Right atrium auricular region (tissue), 2 donors: ENCODE data around the gene CHMP2B. TPM values are rescaled to one million over a fixed set of nuclear protein-coding genes. Genes with fewer than 3 reads are reported as not detected.

ENCODE experiments used
- DNase-seq: peaks from one replicate; pipeline ENCODE4 v3.0.0-alpha.2; 2019; ENCODE audit warnings: low spot score
- H3K27ac ChIP-seq, 2 donors: fragments of 200-600 bp; sonication (generic); 1 replicate in 1 of 2; 2 replicates in 1 of 2; pipeline ENCODE4 v1.5.1; 2016 to 2019
- H3K27me3 ChIP-seq, 2 donors: fragments of 200-600 bp; sonication (generic); one replicate each; pipeline versions ENCODE4 v1.5.1 to v1.6.0; 2017 to 2019
- H3K36me3 ChIP-seq: fragments of 200-600 bp; sonication (generic); one replicate; pipeline ENCODE4 v1.5.1; 2016
- H3K4me1 ChIP-seq, 2 donors: fragments of 200-600 bp; sonication (generic); one replicate each; pipeline versions ENCODE4 v1.5.1 to v1.6.0; 2017 to 2019
- H3K4me3 ChIP-seq, 2 donors: fragments of 200-600 bp; sonication (generic); 1 replicate in 1 of 2; 2 replicates in 1 of 2; pipeline ENCODE4 v1.5.1; 2017 to 2019; ENCODE audit warnings: mild to moderate bottlenecking in 1 of 2, moderate library complexity in 1 of 2
- H3K9me3 ChIP-seq, 2 donors: fragments of 200-600 bp; sonication (generic); one replicate each; pipeline ENCODE4 v1.5.1; 2019
- total RNA-seq, 2 donors: library from RNA; depleted of rRNA; stranded (reverse); fragments of >200 nt; gene quantifications; one replicate each; pipeline ENCODE4 v1.1.0, GENCODE V29; 2016
- TF ChIP-seq, protein P1 (sequence below), 2 donors: fragments of 200-600 bp; sonication (generic); IDR thresholded peaks; one replicate each; pipeline ENCODE4 v1.5.1; 2019; ENCODE audit warnings: antibody characterized with exemption in 2 of 2

The CHMP2B gene
- total RNA-seq, 2 donors from 2014 or later = 30.7 to 32.4 TPM

DNA sequence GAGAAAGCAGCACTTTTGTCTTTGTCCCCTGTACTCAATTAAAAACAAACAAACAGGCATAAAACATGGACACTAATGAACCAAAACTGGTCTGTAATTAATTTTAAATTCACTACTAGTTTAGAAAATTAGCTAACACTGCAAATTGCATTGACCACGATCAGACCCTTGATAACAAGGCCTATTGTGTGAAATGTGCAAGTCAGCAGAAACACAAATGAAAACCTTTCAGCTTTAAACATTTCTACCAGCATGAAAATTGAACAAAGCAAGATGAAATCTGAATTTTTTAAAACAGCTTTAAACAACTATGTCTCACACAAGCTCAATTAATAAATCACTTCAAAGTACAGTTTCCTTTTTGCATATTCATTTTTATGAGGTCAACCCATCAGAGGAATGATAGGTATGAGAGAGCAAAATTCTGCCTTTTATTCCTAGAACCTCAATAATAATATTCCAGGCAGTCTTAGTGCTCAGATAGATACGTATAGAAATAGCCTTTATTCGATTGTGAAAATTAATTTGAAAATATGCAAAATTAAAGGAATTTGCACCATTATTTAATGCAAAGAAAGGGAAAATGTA is 27.0 kb upstream of the CHMP2B start:
- no peak overlapping the region for H3K4me3 ChIP-seq
- DNase-seq = no peak
- peaks cover 0 to 1% of the 10 kb centered on the region in 2 donors for H3K9me3 ChIP-seq
- H3K36me3 ChIP-seq = no peaks in the 10 kb centered on the region
- TF ChIP-seq, protein P1, sequence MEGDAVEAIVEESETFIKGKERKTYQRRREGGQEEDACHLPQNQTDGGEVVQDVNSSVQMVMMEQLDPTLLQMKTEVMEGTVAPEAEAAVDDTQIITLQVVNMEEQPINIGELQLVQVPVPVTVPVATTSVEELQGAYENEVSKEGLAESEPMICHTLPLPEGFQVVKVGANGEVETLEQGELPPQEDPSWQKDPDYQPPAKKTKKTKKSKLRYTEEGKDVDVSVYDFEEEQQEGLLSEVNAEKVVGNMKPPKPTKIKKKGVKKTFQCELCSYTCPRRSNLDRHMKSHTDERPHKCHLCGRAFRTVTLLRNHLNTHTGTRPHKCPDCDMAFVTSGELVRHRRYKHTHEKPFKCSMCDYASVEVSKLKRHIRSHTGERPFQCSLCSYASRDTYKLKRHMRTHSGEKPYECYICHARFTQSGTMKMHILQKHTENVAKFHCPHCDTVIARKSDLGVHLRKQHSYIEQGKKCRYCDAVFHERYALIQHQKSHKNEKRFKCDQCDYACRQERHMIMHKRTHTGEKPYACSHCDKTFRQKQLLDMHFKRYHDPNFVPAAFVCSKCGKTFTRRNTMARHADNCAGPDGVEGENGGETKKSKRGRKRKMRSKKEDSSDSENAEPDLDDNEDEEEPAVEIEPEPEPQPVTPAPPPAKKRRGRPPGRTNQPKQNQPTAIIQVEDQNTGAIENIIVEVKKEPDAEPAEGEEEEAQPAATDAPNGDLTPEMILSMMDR (IDR thresholded peaks at IDR 0.05) = no peak
- no peaks in the 10 kb centered on the region for H3K4me1 ChIP-seq
- H3K27ac ChIP-seq = no peak overlapping the region
- H3K27me3 ChIP-seq = no peaks in the 10 kb centered on the region

DNA sequence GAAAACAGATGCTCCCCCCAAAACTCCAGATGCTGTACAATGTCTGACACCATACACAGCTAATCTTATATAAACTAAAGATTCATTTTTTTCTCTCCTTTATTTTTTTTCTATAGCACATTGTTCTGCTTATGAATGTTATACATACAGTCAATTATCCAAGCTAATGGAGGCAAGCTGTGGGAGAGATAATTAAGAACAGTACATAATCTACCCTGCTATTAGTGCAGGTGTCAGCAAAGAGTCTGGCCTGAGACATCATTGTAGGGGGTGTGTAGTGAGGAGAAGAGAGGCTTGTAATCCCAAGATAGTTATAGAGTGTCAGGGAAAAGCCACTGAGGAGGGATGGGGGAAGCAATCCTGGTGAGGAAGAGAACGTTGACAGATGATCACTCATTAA is 25.4 kb upstream of the CHMP2B start:
- Histone ChIP-seq H3K9me3 (no peaks in the 10 kb centered on the region), H3K4me3 (no peak overlapping the region), H3K27ac (no peak overlapping the region), H3K36me3 (no peaks in the 10 kb centered on the region), H3K27me3 (no peaks in the 10 kb centered on the region), H3K4me1 (no peaks in the 10 kb centered on the region)
- TF ChIP-seq, protein P1 (IDR thresholded peaks at IDR 0.05) = no peak
- DNase-seq = no peak

DNA sequence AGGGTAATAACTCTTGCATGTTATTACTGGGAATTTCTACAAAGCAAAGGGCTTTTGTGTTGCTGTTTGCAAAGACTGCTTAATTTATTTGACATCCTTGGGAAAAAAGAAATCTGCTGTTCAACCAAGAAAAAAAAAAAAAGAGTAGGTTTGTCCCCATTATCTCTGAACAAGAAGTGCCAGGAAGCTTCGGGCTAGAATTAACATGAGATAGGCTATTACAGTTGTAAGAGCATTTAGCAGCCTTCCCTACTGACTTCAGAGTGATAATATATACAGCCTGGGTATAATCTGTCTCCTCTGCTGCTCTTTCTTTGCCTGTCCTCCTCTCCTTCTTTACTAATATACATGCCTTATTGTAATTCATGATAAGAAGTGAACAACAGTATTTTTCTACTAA is 23.3 kb upstream of the CHMP2B start:
- Histone ChIP-seq H3K36me3 (no peaks in the 10 kb centered on the region), H3K27me3 (no peaks in the 10 kb centered on the region), H3K4me1 (no peaks in the 10 kb centered on the region), H3K27ac (no peak overlapping the region), H3K4me3 (no peak overlapping the region), H3K9me3 (no peaks in the 10 kb centered on the region)
- DNase-seq = no peak
- TF ChIP-seq, protein P1 (IDR thresholded peaks at IDR 0.05) = no peak

DNA sequence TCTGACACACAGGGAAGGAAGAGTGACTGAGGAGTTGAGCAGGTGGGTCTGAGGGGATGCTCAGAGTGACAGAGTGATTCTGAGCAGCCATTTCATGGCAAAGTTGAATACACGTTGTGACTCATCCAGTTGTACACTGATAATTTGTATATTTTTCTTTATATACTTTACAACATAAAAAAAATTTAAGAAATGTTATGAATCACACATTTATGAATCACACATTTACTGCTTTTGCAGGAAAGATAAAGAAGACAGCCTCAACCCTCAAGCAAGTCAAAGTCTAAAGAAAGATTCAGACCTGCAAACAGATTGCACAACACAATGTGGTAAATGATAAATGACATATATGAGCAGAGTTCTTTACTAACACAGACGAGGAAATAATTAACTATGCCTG is 21.0 kb upstream of the CHMP2B start:
- no peaks in the 10 kb centered on the region for H3K4me1 ChIP-seq
- H3K4me3 ChIP-seq = no peak overlapping the region
- no peaks in the 10 kb centered on the region for H3K27me3 ChIP-seq
- no peak overlapping the region for H3K27ac ChIP-seq
- TF ChIP-seq, protein P1 (IDR thresholded peaks at IDR 0.05) = no peak
- no peak for DNase-seq
- H3K9me3 ChIP-seq = no peaks in the 10 kb centered on the region
- H3K36me3 ChIP-seq = no peaks in the 10 kb centered on the region

DNA sequence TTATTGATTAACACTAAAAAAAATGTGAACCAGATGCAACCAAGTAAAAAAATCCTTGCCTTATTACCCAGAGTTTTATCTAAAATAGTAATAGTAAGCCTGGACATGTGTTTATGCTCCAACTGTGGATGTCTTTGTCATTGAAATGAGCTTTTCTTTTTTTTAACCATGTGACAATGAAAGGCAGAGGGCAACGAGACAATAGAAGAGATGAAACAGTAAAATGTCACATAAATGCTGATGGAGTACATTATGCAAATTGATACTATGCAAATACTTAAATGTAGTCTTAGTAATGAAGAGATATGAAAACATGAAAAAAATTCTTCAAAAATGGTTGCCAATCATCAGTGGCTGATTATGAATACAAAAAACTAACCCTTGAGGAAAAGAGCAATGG is 20.5 kb upstream of the CHMP2B start:
- H3K36me3 ChIP-seq = no peaks in the 10 kb centered on the region
- no peaks in the 10 kb centered on the region for H3K4me1 ChIP-seq
- H3K27me3 ChIP-seq = no peaks in the 10 kb centered on the region

More for the DNA sequence above, 20.5 kb upstream of the CHMP2B start:
- Histone ChIP-seq H3K9me3 (no peaks in the 10 kb centered on the region), H3K27ac (no peak overlapping the region), H3K4me3 (no peak overlapping the region)
- DNase-seq = no peak
- TF ChIP-seq, protein P1 (IDR thresholded peaks at IDR 0.05) = no peak
